Neural cell (in vitro differentiated cells): Measurements from ENCODE around the gene ZNF638. TPM values are rescaled to one million over a fixed set of nuclear protein-coding genes. Genes with fewer than 3 reads are reported as not detected.

Experiments
- H2AFZ ChIP-seq: fragments of 200-600, 300-800 bp; sonication (generic), shearing (Covaris generic); 2 replicates; pipeline ENCODE4 v1.6.0; 2014; ENCODE audit warnings: low read depth, mild to moderate bottlenecking, antibody characterized with exemption, low read length, moderate library complexity
- H3F3A ChIP-seq: fragments of 200-600 bp; shearing (Covaris generic); 2 replicates; pipeline ENCODE4 v1.6.1; 2016; ENCODE audit warnings: mild to moderate bottlenecking, moderate library complexity, mixed read lengths, antibody characterized with exemption, low read length; ENCODE audit not compliant: insufficient read depth, poor library complexity, severe bottlenecking
- H3K27ac ChIP-seq: fragments of 200-600, 300-800 bp; sonication (generic), shearing (Covaris generic); 2 replicates; pipeline ENCODE4 v1.5.1; 2014; ENCODE audit warnings: mild to moderate bottlenecking, low read length, moderate library complexity
- H3K27me3 ChIP-seq: fragments of 300-800, 200-600 bp; sonication (generic), shearing (Covaris generic); 2 replicates; pipeline ENCODE4 v1.6.0; 2014; ENCODE audit warnings: mild to moderate bottlenecking, low read depth, low read length, moderate library complexity; ENCODE audit not compliant: insufficient read depth
- H3K36me3 ChIP-seq: fragments of 300-800, 200-600 bp; sonication (generic), shearing (Covaris generic); 2 replicates; pipeline ENCODE4 v1.5.1; 2014; ENCODE audit warnings: mild to moderate bottlenecking, antibody characterized with exemption, low read length, moderate library complexity; ENCODE audit not compliant: insufficient read depth
- H3K4me2 ChIP-seq: fragments of 300-800, 200-600 bp; sonication (generic), shearing (Covaris generic); 2 replicates; pipeline ENCODE4 v1.6.0; 2014; ENCODE audit warnings: mild to moderate bottlenecking, low read length
- H3K4me3 ChIP-seq: fragments of 300-800, 200-600 bp; sonication (generic), shearing (Covaris generic); 2 replicates; pipeline ENCODE4 v1.5.1; 2014; ENCODE audit warnings: mild to moderate bottlenecking, low read length, moderate library complexity
- H3K79me2 ChIP-seq: fragments of 200-600 bp; shearing (Covaris generic); replicated peaks from 2 replicates; pipeline ENCODE4 v1.6.0; 2014; ENCODE audit warnings: mild to moderate bottlenecking, low read length, moderate library complexity; ENCODE audit not compliant: insufficient read depth
- H3K9ac ChIP-seq: fragments of 300-800, 200-600 bp; sonication (generic), shearing (Covaris generic); 2 replicates; pipeline ENCODE4 v1.6.1; 2016; ENCODE audit warnings: mild to moderate bottlenecking, low read length, mixed read lengths
- H3K9me2 ChIP-seq: fragments of 200-600 bp; shearing (Covaris generic); 2 replicates; pipeline ENCODE4 v1.6.1; 2016; ENCODE audit warnings: mild to moderate bottlenecking, low read length, mixed read lengths; ENCODE audit not compliant: insufficient read depth
- H3K9me3 ChIP-seq: fragments of 200-600, 300-800 bp; sonication (generic), shearing (Covaris generic); 2 replicates; pipeline ENCODE4 v1.6.1; 2016; ENCODE audit warnings: mild to moderate bottlenecking, mixed run types, low read length, moderate library complexity, mixed read lengths
- H4K20me1 ChIP-seq: fragments of 200-600 bp; shearing (Covaris generic); 2 replicates; pipeline ENCODE4 v1.6.1; 2016; ENCODE audit warnings: mild to moderate bottlenecking, mixed run types; ENCODE audit not compliant: insufficient read depth
- CTCF ChIP-seq: fragments of 450-650 bp; IDR thresholded peaks from 2 replicates; pipeline ENCODE4 v1.5.1; 2014; ENCODE audit warnings: antibody characterized with exemption, mild to moderate bottlenecking, moderate library complexity; ENCODE audit not compliant: poor library complexity, severe bottlenecking
- EP300 ChIP-seq: fragments of 450-650 bp; conservative IDR thresholded peaks from 2 replicates; pipeline ENCODE4 v1.6.1; 2014; ENCODE audit warnings: antibody characterized with exemption, mild to moderate bottlenecking, moderate library complexity; ENCODE audit not compliant: poor library complexity, severe bottlenecking
- RAD21 ChIP-seq: fragments of 450-650 bp; conservative IDR thresholded peaks from 2 replicates; pipeline ENCODE4 v1.6.1; 2014; ENCODE audit warnings: antibody characterized with exemption, mild to moderate bottlenecking, moderate library complexity
- SMC3 ChIP-seq: fragments of 450-650 bp; conservative IDR thresholded peaks from 2 replicates; pipeline ENCODE4 v1.6.1; 2014; ENCODE audit warnings: antibody characterized with exemption, mild to moderate bottlenecking, moderate library complexity; ENCODE audit not compliant: poor library complexity
- TAF1 ChIP-seq: IDR thresholded peaks from 2 replicates; pipeline ENCODE4 v1.6.1; 2012; ENCODE audit warnings: low read depth
- polyA plus RNA-seq: library from polyadenylated mRNA; depleted of rRNA; stranded (reverse); fragments of >200 nt; gene quantifications from 2 replicates; pipeline ENCODE4 v1.2.3, GENCODE V29; 2014

The ZNF638 gene
- polyA plus RNA-seq, 1 donor from 2014 or later, result 308 TPM

- Histone ChIP-seq H3K27me3 (no peaks in the 10 kb centered on the region), H3K9me3 (no peaks in the 10 kb centered on the region), H3K79me2 (peaks cover 6% of the 10 kb centered on the region), H3K9me2 (no peaks in the 10 kb centered on the region), H2AFZ (no peak overlapping the region), H3K9ac (no peak overlapping the region), H3K36me3 (peaks cover 9% of the 10 kb centered on the region), H3K4me2 (no peak overlapping the region), H4K20me1 (no peaks in the 10 kb centered on the region), H3F3A (no peaks in the 10 kb centered on the region), H3K4me3 (no peak overlapping the region), H3K27ac (no peak overlapping the region)
- TF ChIP-seq SMC3, result no peak
Observed at GRCh38 chr2:71370015-71370414, 38.4 kb downstream of the ZNF638 start.

GRCh38 chr2:71372042-71372441, 40.5 kb downstream of the ZNF638 start:
- no peak for TF ChIP-seq CTCF
- Histone ChIP-seq H3K27me3 (no peaks in the 10 kb centered on the region), H3F3A (no peaks in the 10 kb centered on the region), H3K9me2 (no peaks in the 10 kb centered on the region), H3K4me2 (no peak overlapping the region), H3K27ac (no peak overlapping the region), H3K36me3 (peaks cover 13% of the 10 kb centered on the region), H3K79me2 (peaks cover 12% of the 10 kb centered on the region), H2AFZ (no peak overlapping the region), H3K4me3 (no peak overlapping the region), H3K9me3 (no peaks in the 10 kb centered on the region), H3K9ac (no peak overlapping the region), H4K20me1 (no peaks in the 10 kb centered on the region)

GRCh38 chr2:71379086-71379485, 47.5 kb downstream of the ZNF638 start:
- Histone ChIP-seq H2AFZ (no peak overlapping the region), H3K36me3 (peaks cover 20% of the 10 kb centered on the region), H3K27ac (no peak overlapping the region), H3K9ac (no peak overlapping the region), H3F3A (no peaks in the 10 kb centered on the region), H3K4me2 (no peak overlapping the region), H3K9me3 (no peaks in the 10 kb centered on the region), H3K4me3 (no peak overlapping the region), H3K79me2 (peaks cover 15% of the 10 kb centered on the region), H3K27me3 (no peaks in the 10 kb centered on the region), H3K9me2 (no peaks in the 10 kb centered on the region), H4K20me1 (no peaks in the 10 kb centered on the region)
- no peak for TF ChIP-seq RAD21

GRCh38 chr2:71380665-71381064, 49.1 kb downstream of the ZNF638 start:
- no peak overlapping the region for H3K9ac ChIP-seq
- no peaks in the 10 kb centered on the region for H3K9me2 ChIP-seq
- H4K20me1 ChIP-seq, result no peaks in the 10 kb centered on the region
- H3K4me2 ChIP-seq, result no peak overlapping the region
- H3K27me3 ChIP-seq, result no peaks in the 10 kb centered on the region
- H3K27ac ChIP-seq, result no peak overlapping the region
- no peaks in the 10 kb centered on the region for H3F3A ChIP-seq
- H3K36me3 ChIP-seq, result peaks cover 19% of the 10 kb centered on the region
- H3K79me2 ChIP-seq, result peaks cover 12% of the 10 kb centered on the region
- TF ChIP-seq EP300 (no peak), TAF1 (no peak)
- H3K9me3 ChIP-seq, result no peaks in the 10 kb centered on the region
- H2AFZ ChIP-seq, result no peak overlapping the region
- H3K4me3 ChIP-seq, result no peak overlapping the region
